ENCODE data around the gene SHROOM3.

SHROOM3 gene

GRCh38 chr4:76757418-76757939 lies 322.4 kb downstream of the SHROOM3 start:
- DNase-seq (ENCODE audit: low read depth in 2 of 2) = no peak
- no peak overlapping the region for H3K4me3 ChIP-seq (replicated peaks in 1 of 2; ENCODE audit: low read depth in 2 of 2, low read length in 2 of 2)
- TF ChIP-seq, protein P1, sequence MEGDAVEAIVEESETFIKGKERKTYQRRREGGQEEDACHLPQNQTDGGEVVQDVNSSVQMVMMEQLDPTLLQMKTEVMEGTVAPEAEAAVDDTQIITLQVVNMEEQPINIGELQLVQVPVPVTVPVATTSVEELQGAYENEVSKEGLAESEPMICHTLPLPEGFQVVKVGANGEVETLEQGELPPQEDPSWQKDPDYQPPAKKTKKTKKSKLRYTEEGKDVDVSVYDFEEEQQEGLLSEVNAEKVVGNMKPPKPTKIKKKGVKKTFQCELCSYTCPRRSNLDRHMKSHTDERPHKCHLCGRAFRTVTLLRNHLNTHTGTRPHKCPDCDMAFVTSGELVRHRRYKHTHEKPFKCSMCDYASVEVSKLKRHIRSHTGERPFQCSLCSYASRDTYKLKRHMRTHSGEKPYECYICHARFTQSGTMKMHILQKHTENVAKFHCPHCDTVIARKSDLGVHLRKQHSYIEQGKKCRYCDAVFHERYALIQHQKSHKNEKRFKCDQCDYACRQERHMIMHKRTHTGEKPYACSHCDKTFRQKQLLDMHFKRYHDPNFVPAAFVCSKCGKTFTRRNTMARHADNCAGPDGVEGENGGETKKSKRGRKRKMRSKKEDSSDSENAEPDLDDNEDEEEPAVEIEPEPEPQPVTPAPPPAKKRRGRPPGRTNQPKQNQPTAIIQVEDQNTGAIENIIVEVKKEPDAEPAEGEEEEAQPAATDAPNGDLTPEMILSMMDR (IDR thresholded peaks at IDR 0.05; ENCODE audit: low read depth, low read length) = no peak

- no peak overlapping the region for H3K4me3 ChIP-seq (replicated peaks in 1 of 2; ENCODE audit: low read depth in 2 of 2, low read length in 2 of 2)
- peak; percentile 88 to 93 for DNase-seq (ENCODE audit: low read depth in 2 of 2)
- TF ChIP-seq, protein P1 (IDR thresholded peaks at IDR 0.05; ENCODE audit: low read depth, low read length) = peak; percentile 75
These were observed 323.4 kb downstream of the SHROOM3 start for GRCh38 chr4:76758290-76758882.

- TF ChIP-seq, protein P1 (IDR thresholded peaks at IDR 0.05; ENCODE audit: low read depth, low read length) = no peak
- no peak overlapping the region for H3K4me3 ChIP-seq (replicated peaks in 1 of 2; ENCODE audit: low read depth in 2 of 2, low read length in 2 of 2)
- peak in 1 of 2 donors; percentile 37 for DNase-seq (ENCODE audit: low read depth in 2 of 2)
These were observed 324.0 kb downstream of the SHROOM3 start for GRCh38 chr4:76758996-76759395.

DNA sequence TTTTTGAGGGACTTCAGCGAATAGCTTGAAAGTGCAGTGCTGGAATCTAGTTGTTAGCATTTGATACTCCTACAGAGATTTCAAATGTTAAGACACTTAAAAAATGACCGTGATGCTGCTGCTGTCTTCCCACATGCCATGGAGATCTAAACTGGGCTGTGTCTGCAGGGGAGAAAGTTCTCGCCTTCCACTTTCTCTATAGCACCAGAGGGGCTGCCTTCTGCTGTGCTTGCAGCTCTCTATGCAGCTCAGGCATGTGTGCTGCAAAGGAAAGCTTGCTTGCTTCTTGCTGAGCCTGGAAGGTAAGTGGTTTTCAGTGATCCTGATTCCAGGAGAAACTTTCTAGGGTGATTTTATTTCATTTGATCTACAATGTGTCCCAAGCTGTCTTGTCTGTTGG lies 325.2 kb downstream of the SHROOM3 start:
- TF ChIP-seq, protein P1 (IDR thresholded peaks at IDR 0.05; ENCODE audit: low read depth, low read length) = no peak
- no peak for DNase-seq (ENCODE audit: low read depth in 2 of 2)
- no peak overlapping the region for H3K4me3 ChIP-seq (replicated peaks in 1 of 2; ENCODE audit: low read depth in 2 of 2, low read length in 2 of 2)

- TF ChIP-seq, protein P1 (IDR thresholded peaks at IDR 0.05; ENCODE audit: low read depth, low read length) = no peak
- H3K4me3 ChIP-seq (replicated peaks in 1 of 2; ENCODE audit: low read depth in 2 of 2, low read length in 2 of 2) = no peak overlapping the region
- DNase-seq (ENCODE audit: low read depth in 2 of 2) = no peak
These were observed 327.4 kb downstream of the SHROOM3 start for GRCh38 chr4:76762137-76763130.

GRCh38 chr4:76764251-76764650 lies 329.2 kb downstream of the SHROOM3 start:
- TF ChIP-seq, protein P1 (IDR thresholded peaks at IDR 0.05; ENCODE audit: low read depth, low read length) = no peak
- H3K4me3 ChIP-seq (replicated peaks in 1 of 2; ENCODE audit: low read depth in 2 of 2, low read length in 2 of 2) = no peak overlapping the region
- DNase-seq (ENCODE audit: low read depth in 2 of 2) = peak; percentile 58 to 73
